ENCODE measurements around the gene HM13. TPM values are rescaled to one million over a fixed set of nuclear protein-coding genes. Genes with fewer than 3 reads are reported as not detected.

HM13 gene
- total and polyA plus RNA-seq, 9 of the 15 experiments (the other 6 are each of a cell fraction or from before 2014, with no cell fraction given), result 7.7 to 136 (median 74.5) TPM

GRCh38 chr20:31606804-31607639 is 92.8 kb downstream of the HM13 start (continued):
- TF ChIP-seq HMGXB4 (CRISPR knock-in tag; IDR thresholded peaks at IDR 0.05) (no peak), THRAP3 (IDR thresholded peaks at IDR 0.05; ENCODE audit: borderline replicate concordance) (peak; percentile 80), PBX2 (CRISPR knock-in tag; IDR thresholded peaks at IDR 0.05; ENCODE audit: low read depth) (no peak), PBX2 (tag; conservative IDR thresholded peaks at IDR 0.05; ENCODE audit: low read depth) (peak; percentile 77), ZKSCAN8 (CRISPR knock-in tag; IDR thresholded peaks at IDR 0.05) (no peak), ZSCAN32 (CRISPR knock-in tag; IDR thresholded peaks at IDR 0.05) (peak; percentile 41; the same call in 1 of the 2 replicates), HES1 (IDR thresholded peaks at IDR 0.05; ENCODE audit: low read depth) (peak; percentile 51; the same call in 1 of the 2 replicates), KLF13 (tag; IDR thresholded peaks at IDR 0.05; ENCODE audit: borderline replicate concordance, low read depth) (peak; percentile 67; the same call in 1 of the 2 replicates), ZC3H4 (CRISPR knock-in tag; IDR thresholded peaks at IDR 0.05; ENCODE audit: borderline replicate concordance) (peak; percentile 91), HSF4 (CRISPR knock-in tag; IDR thresholded peaks at IDR 0.05; ENCODE audit: borderline replicate concordance) (no peak), THRB (CRISPR knock-in tag; conservative IDR thresholded peaks at IDR 0.05) (peak; percentile 81; the same call in 1 of the 2 replicates), NR0B1 (IDR thresholded peaks at IDR 0.05; ENCODE audit: partially characterized antibody) (no peak), POLR2G (IDR thresholded peaks at IDR 0.05; ENCODE audit: low read depth, low read length) (peak; percentile 84), SMAD1 (IDR thresholded peaks at IDR 0.05; ENCODE audit: low read depth, low read length, partially characterized antibody) (peak; percentile 64), MEF2D (tag; conservative IDR thresholded peaks at IDR 0.05; ENCODE audit: low read depth) (no peak), ZNF134 (CRISPR knock-in tag; conservative IDR thresholded peaks at IDR 0.05) (no peak), KLF10 (CRISPR knock-in tag; IDR thresholded peaks at IDR 0.05) (no peak; the same call in 1 of the 2 replicates), ZNF3 (CRISPR knock-in tag; IDR thresholded peaks at IDR 0.05) (no peak), RUNX1 (IDR thresholded peaks at IDR 0.05; ENCODE audit: low read depth) (no peak), NR2F6 (CRISPR knock-in tag; IDR thresholded peaks at IDR 0.05) (0 out of 2 replicates have a peak, but pooled peaks have one; percentile 47)
